Stimulated activated CD4-positive, alpha-beta T cell treated with anti-CD3 and anti-CD28 coated beads, Interleukin-2, amount 100 ng/mL, for 24 hours (primary cell): ENCODE data around the gene RRAGB.

Source experiments
- DNase-seq, 2 donors: peaks; one replicate each; pipeline ENCODE4 v3.0.0-alpha.2; 2020

Gene RRAGB

GRCh38 chrX:55777596-55777995 is 60.0 kb downstream of the RRAGB start:
- DNase-seq: no peak

- no peak for DNase-seq
These were observed 60.8 kb downstream of the RRAGB start for GRCh38 chrX:55778322-55778721.

- DNase-seq: no peak
These were observed 66.2 kb downstream of the RRAGB start for GRCh38 chrX:55783723-55784122.

- DNase-seq: no peak
These were observed 69.5 kb downstream of the RRAGB start for GRCh38 chrX:55787063-55787462.

GRCh38 chrX:55787727-55788126 is 70.2 kb downstream of the RRAGB start:
- no peak for DNase-seq

GRCh38 chrX:55794405-55794804 is 76.9 kb downstream of the RRAGB start:
- DNase-seq: no peak

GRCh38 chrX:55796496-55796895 is 78.9 kb downstream of the RRAGB start:
- DNase-seq: no peak

- no peak for DNase-seq
These were observed 84.3 kb downstream of the RRAGB start for GRCh38 chrX:55801811-55802210.
